CD4-positive, alpha-beta memory T cell (primary cell): ENCODE data around the gene TTC34. TPM values are rescaled to one million over a fixed set of nuclear protein-coding genes. Genes with fewer than 3 reads are reported as not detected.
"Not testable (repeated sequence)": the region's sequence is repeated elsewhere in the genome, so short reads cannot be mapped to it uniquely, and the experiment has no call there.

Experiments used
- CTCF ChIA-PET: fragments of 350-600 bp; sonication (Branson Sonifier 250); formaldehyde crosslinking; loops from one replicate; lab custom pipeline; 2021; ENCODE audit warnings: inconsistent platforms; ENCODE audit not compliant: partially characterized antibody; lab: Charles Lee
- POLR2A ChIA-PET: fragments of 350-600 bp; sonication (Branson Sonifier 250); formaldehyde crosslinking; loops from one replicate; lab custom pipeline; 2021; ENCODE audit not compliant: partially characterized antibody; lab: Charles Lee
- DNase-seq, 5 donors: peaks; one replicate each; pipeline versions ENCODE4 v3.0.0 to v3.0.0-alpha.2; 2020 to 2022; ENCODE audit warnings: mixed read lengths in 1 of 5
- H3K27ac ChIP-seq: one replicate; pipeline ENCODE4 v1.7.0; 2013; ENCODE audit warnings: low read depth, low read length
- H3K27me3 ChIP-seq: 2 replicates; pipeline ENCODE4 v1.7.0; 2013; ENCODE audit warnings: mild to moderate bottlenecking, low read length, moderate library complexity; ENCODE audit not compliant: insufficient read depth
- H3K36me3 ChIP-seq: 2 replicates; pipeline ENCODE4 v1.7.0; 2013; ENCODE audit warnings: mild to moderate bottlenecking, low read length, moderate library complexity; ENCODE audit not compliant: insufficient read depth
- H3K4me1 ChIP-seq: 2 replicates; pipeline ENCODE4 v1.7.0; 2013; ENCODE audit warnings: mild to moderate bottlenecking, low read length, moderate library complexity; ENCODE audit not compliant: insufficient read depth
- H3K4me3 ChIP-seq, 2 donors: one replicate each; pipeline ENCODE4 v1.7.0; 2013; ENCODE audit warnings: low read length in 2 of 2, mild to moderate bottlenecking in 1 of 2
- H3K9me3 ChIP-seq, 2 donors: one replicate each; pipeline ENCODE4 v1.7.0; 2013; ENCODE audit warnings: low read length in 2 of 2, control low read depth in 1 of 2; ENCODE audit not compliant: control insufficient read depth in 1 of 2
- H3K27ac Mint-ChIP-seq, 7 donors: one replicate each; pipeline ENCODE4 v1.8.0; 2020 to 2021; ENCODE audit warnings: mixed read lengths in 7 of 7, mild to moderate bottlenecking in 6 of 7, inconsistent platforms in 3 of 7, moderate library complexity in 3 of 7
- H3K27me3 Mint-ChIP-seq, 2 donors: one replicate each; pipeline ENCODE4 v1.8.0; 2020 to 2021; ENCODE audit warnings: mixed read lengths in 2 of 2
- H3K36me3 Mint-ChIP-seq, 2 donors: one replicate each; pipeline ENCODE4 v1.8.0; 2020 to 2021; ENCODE audit warnings: mixed read lengths in 2 of 2, inconsistent platforms in 1 of 2, mild to moderate bottlenecking in 1 of 2
- H3K4me1 Mint-ChIP-seq, 4 donors: one replicate each; pipeline ENCODE4 v1.8.0; 2020 to 2021; ENCODE audit warnings: mixed read lengths in 4 of 4, mild to moderate bottlenecking in 1 of 4
- H3K4me3 Mint-ChIP-seq, 8 donors: one replicate each; pipeline ENCODE4 v1.8.0; 2020 to 2021; ENCODE audit warnings: mixed read lengths in 8 of 8, mild to moderate bottlenecking in 7 of 8, moderate library complexity in 6 of 8, inconsistent platforms in 3 of 8
- H3K9me3 Mint-ChIP-seq, 8 donors: one replicate each; pipeline ENCODE4 v1.8.0; 2020 to 2021; ENCODE audit warnings: mixed read lengths in 8 of 8, mild to moderate bottlenecking in 5 of 8, inconsistent platforms in 3 of 8, moderate library complexity in 1 of 8
- intact Hi-C: fragments of 100-400 bp; cut with micrococcal nuclease; formaldehyde crosslinking; loops from one replicate; pipeline ENCODE4 v1.15.1; 2023
- polyA plus RNA-seq, 2 donors: library from polyadenylated mRNA; unstranded; fragments of 300-500 nt; fragmentation: Illumina TruSeq; gene quantifications; one replicate each; pipeline ENCODE4 v1.2.3, GENCODE V29; 2021
- total RNA-seq, 2 experiments: library from RNA; stranded (reverse); gene quantifications; one replicate each; pipeline ENCODE4 v1.2.3, GENCODE V29; 2021

TTC34 gene
- total and polyA plus RNA-seq, 4 experiments from 2014 or later: 0.06 to 4.9 (median 4.8) TPM; not detected in 1

DNA sequence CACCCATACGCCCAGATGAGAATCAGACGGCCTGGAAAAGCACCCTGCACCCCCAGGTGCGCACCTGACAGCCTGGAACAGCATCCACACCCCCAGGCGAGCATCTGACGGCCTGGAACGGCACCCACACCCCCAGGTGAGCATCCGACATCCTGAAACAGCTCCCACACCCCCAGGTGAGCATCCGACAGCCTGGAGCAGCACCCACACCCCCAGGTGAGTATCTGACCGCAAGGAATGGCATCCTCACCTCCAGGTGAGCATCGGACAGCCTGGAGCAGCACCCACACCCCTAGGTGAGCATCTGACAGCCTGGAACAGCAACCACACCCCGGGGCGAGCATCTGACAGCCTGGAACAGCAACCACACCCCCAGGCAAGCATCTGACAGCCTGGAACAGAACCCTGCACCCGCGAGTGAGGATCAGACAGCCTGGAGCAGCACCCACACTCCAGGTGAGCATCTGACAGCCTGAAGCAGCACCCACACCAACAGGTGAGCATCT, 147.0 kb downstream of the TTC34 start:
- H3K9me3 Mint-ChIP-seq, CTCF ChIA-PET, H3K4me1 Mint-ChIP-seq, H3K4me3 Mint-ChIP-seq, H3K27ac ChIP-seq, DNase-seq, POLR2A ChIA-PET, H3K36me3 Mint-ChIP-seq, H3K36me3 ChIP-seq, H3K4me1 ChIP-seq, intact Hi-C loops, H3K9me3 ChIP-seq, H3K4me3 ChIP-seq: not testable (repeated sequence)
- peak overlapping the region in 1 of 7 donors; percentile 72 for H3K27ac Mint-ChIP-seq
- peaks cover 30% of the 10 kb centered on the region for H3K27me3 ChIP-seq
- peaks cover 39 to 41% of the 10 kb centered on the region in 2 donors for H3K27me3 Mint-ChIP-seq

DNA sequence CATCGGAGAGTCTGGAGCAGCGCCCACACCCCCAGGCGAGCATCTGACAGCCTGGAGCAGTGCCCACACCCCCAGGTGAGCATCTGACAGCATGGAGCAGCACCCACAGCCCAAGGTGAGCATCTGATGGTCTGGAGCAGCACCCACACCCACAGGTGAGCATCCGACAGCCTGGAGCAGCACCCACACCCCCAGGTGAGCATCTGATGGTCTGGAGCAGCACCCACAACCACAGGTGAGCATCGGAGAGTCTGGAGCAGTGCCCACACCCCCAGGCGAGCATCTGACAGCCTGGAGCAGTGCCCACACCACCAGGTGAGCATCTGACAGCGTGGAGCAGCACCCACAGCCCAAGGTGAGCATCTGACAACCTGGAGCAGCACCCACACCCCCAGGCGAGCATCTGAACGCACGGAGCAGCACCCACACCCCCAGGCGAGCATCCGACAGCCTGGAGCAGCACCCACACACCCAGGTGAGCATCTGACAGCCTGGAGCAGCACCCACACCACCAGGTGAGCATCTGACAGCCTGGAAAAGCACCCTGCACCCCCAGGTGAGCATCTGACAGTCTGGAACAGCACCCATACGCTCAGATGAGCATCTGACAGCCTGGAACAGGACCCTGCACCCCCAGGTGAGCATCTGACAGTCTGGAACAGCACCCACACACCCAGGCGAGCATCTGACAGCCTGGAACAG, 147.6 kb downstream of the TTC34 start:
- CTCF ChIA-PET, POLR2A ChIA-PET: not testable (repeated sequence)
- peaks cover 39 to 41% of the 10 kb centered on the region in 2 donors for H3K27me3 Mint-ChIP-seq

DNA sequence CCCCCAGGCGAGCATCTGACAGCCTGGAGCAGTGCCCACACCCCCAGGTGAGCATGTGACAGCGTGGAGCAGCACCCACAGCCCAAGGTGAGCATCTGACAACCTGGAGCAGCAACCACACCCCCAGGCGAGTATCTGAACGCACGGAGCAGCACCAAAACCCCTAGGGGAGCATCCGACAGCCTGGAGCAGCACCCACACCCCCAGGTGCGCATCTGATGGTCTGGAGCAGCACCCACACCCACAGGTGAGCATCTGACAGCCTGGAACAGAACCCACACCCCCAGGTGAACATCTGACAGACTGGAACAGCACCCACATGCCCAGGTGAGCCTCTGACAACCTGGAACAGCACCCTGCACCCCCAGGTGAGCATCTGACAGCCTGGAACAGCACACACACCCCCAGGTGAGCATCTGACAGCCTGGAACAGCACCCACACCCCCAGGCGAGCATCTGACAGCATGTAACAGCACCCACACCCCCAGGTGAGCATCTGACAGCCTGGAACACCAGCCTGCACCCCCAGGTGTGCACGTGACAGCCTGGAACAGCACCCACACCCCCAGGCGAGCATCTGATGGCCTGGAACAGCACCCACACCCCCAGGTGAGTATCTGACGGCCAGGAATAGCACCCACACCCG, 148.4 kb downstream of the TTC34 start:
- H3K36me3 Mint-ChIP-seq: peaks cover 0 to 10% of the 10 kb centered on the region in 2 donors
- H3K9me3 ChIP-seq, H3K9me3 Mint-ChIP-seq, intact Hi-C loops, H3K4me3 ChIP-seq, CTCF ChIA-PET, H3K36me3 ChIP-seq, H3K4me1 ChIP-seq, POLR2A ChIA-PET, H3K4me1 Mint-ChIP-seq, H3K27ac ChIP-seq, H3K4me3 Mint-ChIP-seq: not testable (repeated sequence)
- H3K27me3 Mint-ChIP-seq: peaks cover 39 to 41% of the 10 kb centered on the region in 2 donors
- peak in 1 of 5 donors; percentile 52 for DNase-seq
- peak overlapping the region in 2 of 7 donors; percentile 17 to 40 for H3K27ac Mint-ChIP-seq
- peaks cover 30% of the 10 kb centered on the region for H3K27me3 ChIP-seq

More for the DNA sequence above, 147.6 kb downstream of the TTC34 start:
- H3K27ac ChIP-seq, H3K36me3 ChIP-seq, H3K4me1 Mint-ChIP-seq, H3K4me3 Mint-ChIP-seq, H3K9me3 Mint-ChIP-seq, H3K4me3 ChIP-seq, H3K4me1 ChIP-seq, H3K36me3 Mint-ChIP-seq, intact Hi-C loops, H3K9me3 ChIP-seq: not testable (repeated sequence)
- H3K27me3 ChIP-seq: peaks cover 30% of the 10 kb centered on the region
- H3K27ac Mint-ChIP-seq: peak overlapping the region in 2 of 7 donors; percentile 34 to 72
- DNase-seq: peak in 1 of 5 donors; percentile 68

DNA sequence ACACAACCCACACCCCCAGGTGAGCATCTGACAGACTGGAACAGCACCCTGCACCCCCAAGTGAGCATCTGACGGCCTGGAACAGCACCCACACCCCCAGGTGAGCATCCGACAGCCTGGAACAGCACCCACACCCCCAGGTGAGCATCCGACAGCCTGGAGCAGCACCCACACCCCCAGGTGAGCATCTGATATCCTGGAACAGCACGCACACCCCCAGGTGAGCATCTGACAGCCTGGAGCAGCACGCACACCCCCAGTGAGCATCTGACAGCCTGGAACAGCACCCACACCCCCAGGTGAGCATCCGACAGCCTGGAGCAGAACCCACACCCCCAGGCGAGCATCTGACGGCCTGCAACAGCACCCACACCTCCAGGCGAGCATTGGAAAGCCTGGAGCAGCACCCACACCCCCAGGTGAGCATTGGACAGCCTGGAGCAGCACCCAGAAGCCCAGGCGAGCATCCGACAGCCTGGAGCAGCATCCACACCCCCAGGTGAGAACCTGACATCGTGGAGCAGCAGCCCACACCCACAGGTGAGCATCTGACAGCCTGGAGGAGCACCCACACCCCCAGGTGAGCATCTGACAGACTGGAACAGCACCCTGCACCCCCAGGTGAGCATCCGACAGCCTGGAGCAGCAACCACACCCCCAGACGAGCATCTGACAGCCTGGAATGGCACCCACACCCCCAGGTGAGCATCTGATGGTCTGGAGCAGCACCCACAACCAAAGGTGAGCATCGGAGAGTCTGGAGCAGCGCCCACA, 149.2 kb downstream of the TTC34 start:
- POLR2A ChIA-PET, H3K4me1 ChIP-seq, intact Hi-C loops, H3K4me1 Mint-ChIP-seq, H3K36me3 ChIP-seq, H3K27ac ChIP-seq, CTCF ChIA-PET, H3K4me3 ChIP-seq, H3K4me3 Mint-ChIP-seq, H3K9me3 ChIP-seq: not testable (repeated sequence)
- DNase-seq: peak in 1 of 5 donors; percentile 55
- Mint-ChIP-seq H3K27me3 (peaks cover 39 to 41% of the 10 kb centered on the region in 2 donors), H3K9me3 (peaks cover 0 to 13% (median 8%) of the 10 kb centered on the region in 8 donors), H3K36me3 (peaks cover 2 to 15% of the 10 kb centered on the region in 2 donors), H3K27ac (peak overlapping the region in 2 of 7 donors; percentile 18 to 49)
- H3K27me3 ChIP-seq: peaks cover 30% of the 10 kb centered on the region

DNA sequence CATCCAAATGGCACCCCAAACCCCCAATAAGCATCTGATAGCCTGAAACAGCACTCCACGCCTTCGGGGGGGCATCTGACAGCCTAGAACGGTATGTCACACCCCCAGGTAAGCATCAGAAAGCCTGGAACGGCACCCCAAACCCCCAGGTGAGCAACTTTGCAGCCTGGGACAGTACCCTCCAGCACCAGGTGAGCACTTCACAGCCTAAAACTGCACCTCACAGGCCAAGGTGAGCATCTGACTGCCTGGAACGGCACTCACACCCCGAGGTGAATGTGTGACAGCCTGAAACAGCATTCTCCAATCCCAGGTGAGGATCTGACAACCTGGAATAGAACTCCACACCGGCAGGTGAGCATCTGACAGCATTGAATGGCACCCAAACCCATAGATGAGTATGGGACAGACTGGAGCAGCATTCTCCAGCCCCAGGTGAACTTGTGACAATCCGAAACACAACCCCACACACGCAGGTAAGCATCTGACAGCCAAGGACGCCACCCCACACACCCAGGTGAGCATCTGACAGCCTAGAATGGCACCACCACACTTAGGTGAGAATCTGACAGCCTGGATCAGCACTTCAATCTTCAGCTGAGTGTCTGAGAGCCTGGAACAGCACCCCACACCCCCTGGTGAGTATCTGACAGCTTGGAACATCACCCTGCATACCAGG, 150.4 kb downstream of the TTC34 start:
- H3K9me3 ChIP-seq: peaks cover 0 to 6% of the 10 kb centered on the region in 2 donors
- H3K4me3 Mint-ChIP-seq: no peak overlapping the region
- DNase-seq: no peak
- H3K9me3 Mint-ChIP-seq: peaks cover 0 to 24% (median 16%) of the 10 kb centered on the region in 8 donors
- peaks cover 0 to 1% (median 0%) of the 10 kb centered on the region in 4 donors for H3K4me1 Mint-ChIP-seq
- no peak overlapping the region for H3K27ac ChIP-seq
- peaks cover 39 to 41% of the 10 kb centered on the region in 2 donors for H3K27me3 Mint-ChIP-seq
- H3K4me1 ChIP-seq: no peaks in the 10 kb centered on the region
- H3K4me3 ChIP-seq: no peak overlapping the region
- H3K36me3 ChIP-seq: no peaks in the 10 kb centered on the region
- CTCF ChIA-PET: no interaction called here
- peaks cover 30% of the 10 kb centered on the region for H3K27me3 ChIP-seq
- intact Hi-C loops: no loop called here
- POLR2A ChIA-PET: no interaction called here
- peaks cover 2 to 19% of the 10 kb centered on the region in 2 donors for H3K36me3 Mint-ChIP-seq
- peak overlapping the region in 1 of 7 donors; percentile 35 for H3K27ac Mint-ChIP-seq

DNA sequence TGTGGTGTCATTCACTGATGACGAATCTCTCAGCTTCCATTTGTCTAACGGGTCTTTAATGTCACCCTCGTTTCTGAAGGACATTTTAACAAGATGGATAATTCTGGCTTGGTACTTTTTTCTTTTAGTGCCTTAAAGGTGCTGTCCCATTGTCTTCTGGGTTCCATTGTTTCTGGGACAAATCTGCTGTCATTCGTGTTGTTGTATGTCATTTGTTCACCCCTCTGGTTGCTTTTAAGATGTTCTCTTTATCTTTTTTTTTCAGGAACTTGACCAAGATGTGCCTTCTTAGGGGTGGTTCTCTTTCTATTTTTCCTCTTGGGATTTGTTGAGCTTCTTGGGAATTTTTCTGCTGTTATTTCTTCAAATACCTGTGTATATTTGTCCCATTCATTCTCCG, 154.7 kb downstream of the TTC34 start:
- H3K4me1 Mint-ChIP-seq: peaks cover 2 to 16% (median 9%) of the 10 kb centered on the region in 4 donors
- H3K36me3 ChIP-seq: no peaks in the 10 kb centered on the region
- H3K4me1 ChIP-seq: peaks cover 12% of the 10 kb centered on the region
- peaks cover 5 to 10% of the 10 kb centered on the region in 2 donors for H3K36me3 Mint-ChIP-seq
- peaks cover 2 to 4% of the 10 kb centered on the region in 2 donors for H3K27me3 Mint-ChIP-seq
- H3K27ac Mint-ChIP-seq: no peak overlapping the region
- peaks cover 5% of the 10 kb centered on the region for H3K27me3 ChIP-seq
- H3K9me3 Mint-ChIP-seq: peaks cover 0 to 26% (median 17%) of the 10 kb centered on the region in 8 donors
- peaks cover 0 to 6% of the 10 kb centered on the region in 2 donors for H3K9me3 ChIP-seq
- peak overlapping the region in 1 of 8 donors; percentile 53 for H3K4me3 Mint-ChIP-seq
- no peak for DNase-seq
- POLR2A ChIA-PET: interaction anchor here (1.2 to 1.3 kb wide), 2 partner anchors 61 to 231 kb away, joined by 3 to 5 read pairs; no protein-coding TSS in a partner anchor
- H3K27ac ChIP-seq: no peak overlapping the region
- no peak overlapping the region for H3K4me3 ChIP-seq
- CTCF ChIA-PET: no interaction called here
- intact Hi-C loops: no loop called here
